ENCODE data around the gene SLC22A16. TPM values are rescaled to one million over a fixed set of nuclear protein-coding genes. Genes with fewer than 3 reads are reported as not detected.

The SLC22A16 gene
- total and polyA plus RNA-seq, 8 donors, result 0.22 to 0.35 (median 0.26) TPM; not detected in 5

- FAIRE-seq (no peak), DNase-seq (no peak), ATAC-seq (no peak)
- H3K27me3 ChIP-seq, result no peaks in the 10 kb centered on the region
- H3K4me1 ChIP-seq, result peaks cover 0 to 3% (median 0%) of the 10 kb centered on the region in 3 donors
- no peak overlapping the region for H3K4me3 ChIP-seq
- no peaks in the 10 kb centered on the region for H3K36me3 ChIP-seq
- no peak for TF ChIP-seq CTCF (IDR thresholded peaks at IDR 0.05)
- no peak overlapping the region for H3K27ac ChIP-seq
- no peaks in the 10 kb centered on the region for H3K9me3 ChIP-seq
- intact Hi-C loops (cut with DNase I), result loop anchor here in 1 of 3 donors (10.0 kb wide), 1 partner anchor 162 kb away; no protein-coding TSS in a partner anchor
- WGBS, 2 donors, result 79 to 89% methylated on average over 3 of the region's 3 CpGs
These were observed 46.0 kb upstream of the SLC22A16 start for GRCh38 chr6:110522427-110522826.

- Histone ChIP-seq H3K4me3 (no peak overlapping the region), H3K4me1 (peaks cover 0 to 7% (median 0%) of the 10 kb centered on the region in 3 donors), H3K27me3 (no peaks in the 10 kb centered on the region), H3K9me3 (no peaks in the 10 kb centered on the region), H3K27ac (no peak overlapping the region), H3K36me3 (no peaks in the 10 kb centered on the region)
- ATAC-seq, result no peak
- 76 to 88% methylated on average over 17 of the region's 17 CpGs for WGBS, 2 donors
- no peak for DNase-seq
- intact Hi-C loops (cut with DNase I), result loop anchor here in 1 of 3 donors (10.0 kb wide), 1 partner anchor 164 kb away; no protein-coding TSS in a partner anchor
- no peak for TF ChIP-seq CTCF (IDR thresholded peaks at IDR 0.05)
- no peak for FAIRE-seq
These were observed 44.7 kb upstream of the SLC22A16 start for GRCh38 chr6:110520992-110521543.

- Histone ChIP-seq H3K27ac (no peak overlapping the region), H3K36me3 (no peaks in the 10 kb centered on the region), H3K4me1 (peaks cover 0 to 7% (median 0%) of the 10 kb centered on the region in 3 donors), H3K9me3 (no peaks in the 10 kb centered on the region), H3K27me3 (no peaks in the 10 kb centered on the region), H3K4me3 (no peak overlapping the region)
- no peak for FAIRE-seq
- no peak for DNase-seq
- WGBS, 2 donors, result 78 to 86% methylated on average over 12 of the region's 12 CpGs
- ATAC-seq, result no peak
- TF ChIP-seq CTCF (IDR thresholded peaks at IDR 0.05), result no peak
- intact Hi-C loops (cut with DNase I), result loop anchor here in 1 of 3 donors (10.0 kb wide), 1 partner anchor 164 kb away; no protein-coding TSS in a partner anchor
These were observed 44.0 kb upstream of the SLC22A16 start for GRCh38 chr6:110520209-110520965.

- H3K4me1 ChIP-seq, result peaks cover 0 to 10% (median 4%) of the 10 kb centered on the region in 3 donors
- TF ChIP-seq CTCF (IDR thresholded peaks at IDR 0.05), result no peak
- H3K27me3 ChIP-seq, result no peaks in the 10 kb centered on the region
- no peak overlapping the region for H3K27ac ChIP-seq
- intact Hi-C loops (cut with DNase I), result no loop called here
- WGBS, 2 donors, result 51 to 54% methylated on average over 9 of the region's 9 CpGs
- no peak overlapping the region for H3K4me3 ChIP-seq
- DNase-seq, result no peak
- ATAC-seq, result no peak
- no peak for FAIRE-seq
- no peaks in the 10 kb centered on the region for H3K9me3 ChIP-seq
- H3K36me3 ChIP-seq, result no peaks in the 10 kb centered on the region
These were observed 41.3 kb upstream of the SLC22A16 start for GRCh38 chr6:110517601-110518281.

All from pancreas (tissue), 10 donors.